HepG2 (cell line): ENCODE measurements around the gene TAF5. TPM values are rescaled to one million over a fixed set of nuclear protein-coding genes. Genes with fewer than 3 reads are reported as not detected.

ENCODE experiments used
- ATAC-seq: fragments of 200-7000 bp; cut with Tn5 transposase; 3 replicates; pipeline ENCODE4 v1.9.1; 2020; ENCODE audit warnings: mild to moderate bottlenecking, moderate library complexity
- BruUV-seq: library from RNA; stranded (reverse); fragments of 400-500 nt; replicated peaks from 2 replicates; lab custom pipeline; 2021; lab: Mats Ljungman, UMichigan
- CTCF ChIA-PET: fragments of 300-600 bp; formaldehyde crosslinking; extraction: SDS; loops from one replicate; lab custom pipeline; 2021; ENCODE audit warnings: low total read pairs, inconsistent platforms, low intra/inter-chr PET ratio; lab: Yijun Ruan, JAX
- POLR2A ChIA-PET: fragments of 350-600 bp; sonication (Branson Sonifier 250); formaldehyde crosslinking; loops from one replicate; lab custom pipeline; 2020; ENCODE audit warnings: antibody characterized with exemption, inconsistent platforms; lab: Yijun Ruan, JAX
- DNase-seq: peaks from one replicate; pipeline ENCODE4 v3.0.0-alpha.2; 2015; ENCODE audit warnings: low spot score
- FAIRE-seq: peaks from 3 replicates; lab custom pipeline; 2011; peaks lifted over from hg19 to GRCh38; lab: Jason Lieb, UNC
- H2AFZ ChIP-seq: one replicate; pipeline ENCODE4 v1.6.1; 2011; ENCODE audit warnings: low read length, inconsistent platforms
- H3K27ac ChIP-seq: fragments of 300-600 bp; 3 replicates; pipeline ENCODE4 v1.8.0; 2011; ENCODE audit warnings: mixed run types, mild to moderate bottlenecking, mixed read lengths, low read length, inconsistent platforms; ENCODE audit not compliant: insufficient read depth; ENCODE audit errors: extremely low read length
- H3K27me3 ChIP-seq, 2 experiments: fragments of 200-600 bp in 1 of 2; 2 replicates in 1 of 2; 3 replicates in 1 of 2; pipeline versions ENCODE4 v1.6.0 to v1.8.0; 2011; ENCODE audit warnings: low read length in 2 of 2, mild to moderate bottlenecking in 2 of 2, moderate library complexity in 2 of 2, inconsistent platforms in 1 of 2; ENCODE audit not compliant: insufficient read depth in 2 of 2, control insufficient read depth in 1 of 2
- H3K36me3 ChIP-seq, 2 experiments: fragments of 200-600 bp in 1 of 2; replicated peaks in 1 of 2; 2 replicates in 1 of 2; 3 replicates in 1 of 2; pipeline versions ENCODE4 v1.5.1 to v1.8.0; 2011; ENCODE audit warnings: low read length in 2 of 2, inconsistent platforms in 1 of 2; ENCODE audit not compliant: insufficient read depth in 2 of 2, control insufficient read depth in 1 of 2
- H3K4me1 ChIP-seq: 2 replicates; pipeline ENCODE4 v1.5.1; 2012; ENCODE audit warnings: low read length, inconsistent platforms; ENCODE audit not compliant: insufficient read depth
- H3K4me2 ChIP-seq: 2 replicates; pipeline ENCODE4 v1.6.0; 2011; ENCODE audit warnings: low read depth, low read length, inconsistent platforms
- H3K4me3 ChIP-seq, 3 experiments: fragments of 200-600 bp in 1 of 3; sonication (generic), shearing (Covaris generic) in 1 of 3; replicated peaks in 1 of 3; 2 replicates each; pipeline ENCODE4 v1.5.1; 2011 to 2016; ENCODE audit warnings: low read length in 3 of 3, inconsistent platforms in 2 of 3, low read depth in 2 of 3, mild to moderate bottlenecking in 2 of 3, control low read depth in 1 of 3, mixed read lengths in 1 of 3; ENCODE audit not compliant: insufficient read depth in 1 of 3
- H3K79me2 ChIP-seq: one replicate; pipeline ENCODE4 v1.6.1; 2011; ENCODE audit warnings: low read length, inconsistent platforms; ENCODE audit not compliant: insufficient read depth
- H3K9ac ChIP-seq: 2 replicates; pipeline ENCODE4 v1.6.0; 2011; ENCODE audit warnings: mild to moderate bottlenecking, low read depth, low read length, inconsistent platforms; ENCODE audit not compliant: insufficient read depth
- H3K9me3 ChIP-seq: 2 replicates; pipeline ENCODE4 v1.5.1; 2012; ENCODE audit warnings: mild to moderate bottlenecking, low read length
- H4K20me1 ChIP-seq: 2 replicates; pipeline ENCODE4 v1.6.0; 2011; ENCODE audit warnings: inconsistent platforms, mild to moderate bottlenecking, low read length, moderate library complexity; ENCODE audit not compliant: insufficient read depth
- ELF3 ChIP-seq: IDR thresholded peaks from 2 replicates; pipeline ENCODE4 v1.6.1; 2016; ENCODE audit warnings: missing genetic modification reagents, missing compliant biosample characterization
- IRF1 ChIP-seq: sonication (generic); formaldehyde crosslinking; IDR thresholded peaks from 2 replicates; pipeline ENCODE4 v1.4.0; 2020; ENCODE audit warnings: low read depth, mild to moderate bottlenecking, missing genetic modification reagents
- IRX3 ChIP-seq: sonication (generic); formaldehyde crosslinking; IDR thresholded peaks from 2 replicates; pipeline ENCODE4 v1.8.1; 2023; ENCODE audit warnings: mild to moderate bottlenecking, low read depth, missing genetic modification reagents, borderline replicate concordance
- RFX5 ChIP-seq: IDR thresholded peaks from 2 replicates; pipeline ENCODE4 v1.6.1; 2011; ENCODE audit warnings: low read depth, low read length, improper control_type of control experiment
- RXRA ChIP-seq: sonication (generic); formaldehyde crosslinking; IDR thresholded peaks from 2 replicates; pipeline ENCODE4 v1.5.1; 2020; ENCODE audit warnings: missing genetic modification reagents
- ZMAT3 ChIP-seq: sonication (generic); formaldehyde crosslinking; conservative IDR thresholded peaks from 2 replicates; pipeline ENCODE4 v1.7.0; 2021; ENCODE audit warnings: missing genetic modification reagents
- ZNF431 ChIP-seq: sonication (generic); formaldehyde crosslinking; IDR thresholded peaks from 2 replicates; pipeline ENCODE4 v1.9.0; 2022; ENCODE audit warnings: missing genetic modification reagents, low read depth, mild to moderate bottlenecking, borderline replicate concordance
- ZSCAN31 ChIP-seq: sonication (generic); formaldehyde crosslinking; IDR thresholded peaks from 2 replicates; pipeline ENCODE4 v1.5.0; 2020; ENCODE audit warnings: low read depth, mild to moderate bottlenecking, missing genetic modification reagents
- WGBS: methylation state at CpG from one replicate; pipeline ENCODE4 v1.1.6; 2017; ENCODE audit warnings: low lambda C conversion rate; 5-methylcytosine and 5-hydroxymethylcytosine counted together
- in situ Hi-C: cut with HindIII; loops from 2 replicates; pipeline ENCODE4 v1.10.0; 2017; ENCODE audit warnings: low pct_unique_long_range_greater_than_20kb; ENCODE audit not compliant: extremely low pct_ligation_motif_present
- intact Hi-C: fragments of 100-400 bp; cut with micrococcal nuclease; formaldehyde crosslinking; loops from one replicate; pipeline ENCODE4 v1.10.0; 2022; ENCODE audit not compliant: unreplicated experiment
- polyA plus RNA-seq, 8 experiments: library from polyadenylated mRNA; depleted of rRNA in 3 of 8; stranded (reverse) in 7 of 8; unstranded in 1 of 8; fragments of >200 nt; fragmentation: Illumina TruSeq in 4 of 8; extraction: Trizol in 4 of 8; gene quantifications; 2 replicates each; pipeline versions ENCODE4 v1.2.1 to v1.2.3, GENCODE V29; 2011 to 2016; ENCODE audit warnings: low read depth in 4 of 8, missing spikeins in 1 of 8, mixed read lengths in 1 of 8; ENCODE audit not compliant: insufficient read depth in 1 of 8
- total RNA-seq, 5 experiments: library from RNA; depleted of rRNA; stranded (reverse); fragments of >200 nt; fragmentation: Illumina TruSeq; extraction: Trizol; gene quantifications; 2 replicates each; pipeline ENCODE4 v1.2.3, GENCODE V29; 2016; ENCODE audit warnings: low read depth in 1 of 5

TAF5 gene
- total and polyA plus RNA-seq, 2 of the 13 experiments (the other 11 are each of a cell fraction or from before 2014, with no cell fraction given) = 3.8 to 8.7 TPM

- no peak overlapping the region for H3K4me3 ChIP-seq
- H2AFZ ChIP-seq = no peak overlapping the region
- no peaks in the 10 kb centered on the region for H3K9me3 ChIP-seq
- H3K36me3 ChIP-seq = peaks cover 2 to 16% of the 10 kb centered on the region in 2 experiments; a peak in 3 of 5 replicates
- no TSS peak for BruUV-seq
- H3K9ac ChIP-seq = no peak overlapping the region
- no peaks in the 10 kb centered on the region for H3K4me1 ChIP-seq
- no peak for TF ChIP-seq ELF3
- no peak for TF ChIP-seq IRF1 (CRISPR knock-in tag)
- TF ChIP-seq RFX5 = no peak
- no peak for TF ChIP-seq ZMAT3 (CRISPR knock-in tag)
- intact Hi-C loops = no loop called here
- no peak overlapping the region for H3K4me2 ChIP-seq
- POLR2A ChIA-PET = no interaction called here
- CTCF ChIA-PET = no interaction called here
- H3K27ac ChIP-seq = no peak overlapping the region
- ATAC-seq (no peak), DNase-seq (no peak), FAIRE-seq (no peak)
- no peaks in the 10 kb centered on the region for H4K20me1 ChIP-seq
- in situ Hi-C loops = no loop called here
- no peaks in the 10 kb centered on the region for H3K79me2 ChIP-seq
- 97% methylated on average over 5 of the region's 5 CpGs for WGBS
- H3K27me3 ChIP-seq = no peaks in the 10 kb centered on the region
These were observed 15.0 kb downstream of the TAF5 start for GRCh38 chr10:103382769-103383168.

- Histone ChIP-seq H3K9me3 (no peaks in the 10 kb centered on the region), H3K36me3 (peaks cover 3 to 34% of the 10 kb centered on the region in 2 experiments; a peak in 4 of 5 replicates), H3K27me3 (no peaks in the 10 kb centered on the region; a peak in 1 of 5 replicates), H3K4me1 (peaks cover 45% of the 10 kb centered on the region), H4K20me1 (no peaks in the 10 kb centered on the region), H2AFZ (no peak overlapping the region), H3K27ac (no peak overlapping the region), H3K4me2 (peak overlapping the region; percentile 35), H3K9ac (no peak overlapping the region), H3K4me3 (no peak overlapping the region), H3K79me2 (peaks cover 51% of the 10 kb centered on the region)
- TF ChIP-seq RXRA (CRISPR knock-in tag) (no peak), ZNF431 (CRISPR knock-in tag) (no peak), ZSCAN31 (CRISPR knock-in tag) (no peak), IRX3 (CRISPR knock-in tag) (no peak)
- CTCF ChIA-PET = no interaction called here
- no peak for FAIRE-seq
- no peak for ATAC-seq
- no TSS peak for BruUV-seq
- POLR2A ChIA-PET = interaction anchor here (0.6 kb wide), 1 partner anchor 718 kb away, joined by 4 read pairs; no protein-coding TSS in a partner anchor
- no peak for DNase-seq
- in situ Hi-C loops = no loop called here
- 95% methylated on average over 14 of the region's 14 CpGs for WGBS
- intact Hi-C loops = loop anchor here (2.0 kb wide), 1 partner anchor 25 kb away; no protein-coding TSS in a partner anchor
These were observed 26.4 kb downstream of the TAF5 start for GRCh38 chr10:103394180-103394579.
